Breast epithelium (tissue), 4 donors: ENCODE data around the gene OR52N1. TPM values are rescaled to one million over a fixed set of nuclear protein-coding genes. Genes with fewer than 3 reads are reported as not detected.
A peak's percentile ranks its signal among the peaks of the same experiment; 100 is the strongest.

ENCODE experiments used
- DNase-seq, 2 donors: peaks; one replicate each; pipeline ENCODE4 v3.0.0-alpha.2; 2019; ENCODE audit warnings: low spot score in 2 of 2
- H3K27ac ChIP-seq, 2 donors: fragments of 200-600 bp; sonication (generic) in 1 of 2; one replicate each; pipeline ENCODE4 v1.5.1; 2016 to 2019; ENCODE audit warnings: mild to moderate bottlenecking in 1 of 2
- H3K27me3 ChIP-seq, 2 donors: fragments of 200-600 bp; sonication (generic) in 1 of 2; one replicate each; pipeline versions ENCODE4 v1.5.1 to v1.6.0; 2017 to 2019; ENCODE audit warnings: control low read depth in 1 of 2, mild to moderate bottlenecking in 1 of 2
- H3K36me3 ChIP-seq: fragments of 200-600 bp; one replicate; pipeline ENCODE4 v1.5.1; 2019
- H3K4me1 ChIP-seq, 2 donors: fragments of 200-600 bp; sonication (generic); one replicate each; pipeline ENCODE4 v1.5.1; 2016 to 2019; ENCODE audit warnings: control low read depth in 1 of 2
- H3K4me3 ChIP-seq, 3 donors: fragments of 200-600 bp; sonication (generic); 1 replicate in 2 of 3; 2 replicates in 1 of 3; pipeline ENCODE4 v1.5.1; 2016 to 2019; ENCODE audit warnings: mild to moderate bottlenecking in 3 of 3, moderate library complexity in 2 of 3
- H3K9me3 ChIP-seq, 2 donors: fragments of 200-600 bp; sonication (generic) in 1 of 2; one replicate each; pipeline ENCODE4 v1.5.1; 2016 to 2019; ENCODE audit warnings: control low read depth in 1 of 2
- CTCF ChIP-seq, 3 donors: fragments of 450-650 bp; IDR thresholded peaks; one replicate each; pipeline ENCODE4 v1.5.1; 2016 to 2017; ENCODE audit warnings: antibody characterized with exemption in 3 of 3, mild to moderate bottlenecking in 3 of 3, moderate library complexity in 3 of 3
- POLR2A ChIP-seq: fragments of 450-650 bp; IDR thresholded peaks from one replicate; pipeline ENCODE4 v1.6.1; 2016; ENCODE audit warnings: antibody characterized with exemption, mild to moderate bottlenecking, moderate library complexity
- POLR2AphosphoS5 ChIP-seq, 3 donors: sonication (generic); formaldehyde crosslinking; IDR thresholded peaks; one replicate each; pipeline ENCODE4 v1.6.1; 2017; ENCODE audit warnings: antibody characterized with exemption in 3 of 3
- intact Hi-C: fragments of 100-400 bp; cut with DNase I; formaldehyde crosslinking; loops from one replicate; pipeline ENCODE4 v1.15.1; 2023; ENCODE audit warnings: low total_unique reads
- total RNA-seq, 3 donors: library from RNA; depleted of rRNA; stranded (reverse); fragments of >200 nt; gene quantifications; one replicate each; pipeline ENCODE4 v1.1.0, GENCODE V29; 2016

The OR52N1 gene
- total RNA-seq = under 1 TPM in 2 of 3 donors, not detected in 1; under 0.01 to 0.73 TPM

- Histone ChIP-seq H3K4me1 (no peaks in the 10 kb centered on the region), H3K9me3 (no peaks in the 10 kb centered on the region), H3K36me3 (no peaks in the 10 kb centered on the region), H3K27ac (no peak within 1 kb of the TSS), H3K4me3 (no peak within 1 kb of the TSS), H3K27me3 (no peaks in the 10 kb centered on the region)
- no peak for DNase-seq
- intact Hi-C loops = no loop called here
- TF ChIP-seq CTCF (IDR thresholded peaks at IDR 0.05) (no peak), POLR2A (no peak), POLR2AphosphoS5 (IDR thresholded peaks at IDR 0.05) (no peak)
These were observed at the start of gene OR52N1 for GRCh38 chr11:5791165-5791564. Gene OR52N1, minus strand, starts transcription at chr11:5791265. Its CDS starts 2,449 bp downstream, at chr11:5788816.

- H3K36me3 ChIP-seq = no peaks in the 10 kb centered on the region
- DNase-seq = no peak
- intact Hi-C loops = loop anchor here (10.0 kb wide), 1 partner anchor 1527 kb away; no protein-coding TSS in a partner anchor
- H3K4me3 ChIP-seq = no peak overlapping the region
- H3K27me3 ChIP-seq = no peaks in the 10 kb centered on the region
- H3K9me3 ChIP-seq = no peaks in the 10 kb centered on the region
- no peaks in the 10 kb centered on the region for H3K4me1 ChIP-seq
- TF ChIP-seq CTCF (IDR thresholded peaks at IDR 0.05) (no peak), POLR2AphosphoS5 (IDR thresholded peaks at IDR 0.05) (no peak), POLR2A (no peak)
- no peak overlapping the region for H3K27ac ChIP-seq
These were observed 46.6 kb upstream of the OR52N1 start for GRCh38 chr11:5837695-5838094.

GRCh38 chr11:5833446-5833845 is 42.4 kb upstream of the OR52N1 start:
- intact Hi-C loops = loop anchor here (5.0 to 10.0 kb wide), 2 partner anchors 419 to 1531 kb away; no protein-coding TSS in a partner anchor
- TF ChIP-seq POLR2AphosphoS5 (IDR thresholded peaks at IDR 0.05) = no peak
- TF ChIP-seq POLR2A = no peak
- TF ChIP-seq CTCF (IDR thresholded peaks at IDR 0.05) = no peak
- no peaks in the 10 kb centered on the region for H3K36me3 ChIP-seq
- H3K27me3 ChIP-seq = no peaks in the 10 kb centered on the region
- no peak overlapping the region for H3K4me3 ChIP-seq
- no peak for DNase-seq
- H3K27ac ChIP-seq = no peak overlapping the region
- H3K9me3 ChIP-seq = no peaks in the 10 kb centered on the region
- no peaks in the 10 kb centered on the region for H3K4me1 ChIP-seq

GRCh38 chr11:5831196-5831829 is 40.2 kb upstream of the OR52N1 start:
- intact Hi-C loops = loop anchor here (5.0 to 10.0 kb wide), 2 partner anchors 421 to 1533 kb away; no protein-coding TSS in a partner anchor
- TF ChIP-seq POLR2AphosphoS5 (IDR thresholded peaks at IDR 0.05) (no peak), CTCF (IDR thresholded peaks at IDR 0.05) (no peak), POLR2A (no peak)
- DNase-seq = no peak
- Histone ChIP-seq H3K4me3 (no peak overlapping the region), H3K27ac (no peak overlapping the region), H3K9me3 (no peaks in the 10 kb centered on the region), H3K36me3 (no peaks in the 10 kb centered on the region), H3K4me1 (no peaks in the 10 kb centered on the region), H3K27me3 (no peaks in the 10 kb centered on the region)

- TF ChIP-seq CTCF (IDR thresholded peaks at IDR 0.05) = no peak
- TF ChIP-seq POLR2A = no peak
- no peak for TF ChIP-seq POLR2AphosphoS5 (IDR thresholded peaks at IDR 0.05)
- no peaks in the 10 kb centered on the region for H3K36me3 ChIP-seq
- intact Hi-C loops = no loop called here
- no peaks in the 10 kb centered on the region for H3K4me1 ChIP-seq
- no peaks in the 10 kb centered on the region for H3K27me3 ChIP-seq
- DNase-seq = no peak
- no peak overlapping the region for H3K27ac ChIP-seq
- H3K4me3 ChIP-seq = peak overlapping the region in 1 of 3 donors; percentile 25
- no peaks in the 10 kb centered on the region for H3K9me3 ChIP-seq
These were observed 27.3 kb upstream of the OR52N1 start for GRCh38 chr11:5818245-5818886.
